Measurements from ENCODE around the gene SIRPB2. TPM values are rescaled to one million over a fixed set of nuclear protein-coding genes. Genes with fewer than 3 reads are reported as not detected.

Gene SIRPB2
- total RNA-seq, 6 experiments from 2014 or later, result not detected

DNA sequence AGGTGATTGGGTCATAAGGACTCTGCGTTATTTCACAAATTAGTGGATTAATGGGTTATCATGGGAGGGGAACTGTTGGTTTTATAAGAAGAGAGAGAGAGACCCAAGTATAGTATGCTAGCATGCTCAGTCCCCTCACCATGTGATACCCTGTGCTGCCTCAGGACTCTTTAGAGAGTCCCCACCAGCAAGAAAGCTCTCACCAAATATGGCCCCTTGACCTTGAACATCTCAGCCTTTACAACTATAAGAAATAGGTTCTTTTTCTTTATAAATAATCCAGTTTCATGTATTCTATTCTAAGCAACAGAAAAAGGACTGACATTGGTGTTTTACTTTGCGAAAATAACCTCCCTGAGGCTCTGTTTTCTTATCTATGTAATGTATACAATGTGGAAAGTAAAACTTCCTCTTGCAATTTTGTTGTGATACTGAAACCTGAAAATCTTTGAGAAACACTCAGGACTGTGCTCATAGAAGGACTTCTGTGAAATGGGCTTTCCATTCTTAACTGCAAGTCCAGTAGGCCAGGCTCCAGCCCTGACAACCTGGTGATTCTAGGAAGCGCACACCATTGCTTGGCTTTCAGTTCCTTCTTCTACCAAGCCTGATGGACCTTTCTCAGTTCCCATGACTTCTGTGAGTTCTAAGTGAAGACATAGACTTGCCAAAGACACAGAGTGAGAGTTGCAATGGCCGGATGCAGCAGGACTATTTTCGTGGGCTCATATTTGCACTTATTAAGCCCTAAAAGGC lies 44.4 kb upstream of the SIRPB2 start:
- no peak for TF ChIP-seq CTCF (IDR thresholded peaks at IDR 0.05)
- Mint-ChIP-seq H3K36me3 (ENCODE audit: low read depth) (no peaks in the 10 kb centered on the region), H3K27me3 (ENCODE audit: insufficient read depth) (peaks cover 18% of the 10 kb centered on the region), H3K4me3 (no peak overlapping the region), H3K9me3 (no peaks in the 10 kb centered on the region), H3K4me1 (ENCODE audit: low read depth) (no peaks in the 10 kb centered on the region), H3K27ac (no peak overlapping the region)
- DNase-seq, result no peak

GRCh38 chr20:1534526-1534925 lies 43.3 kb upstream of the SIRPB2 start:
- Mint-ChIP-seq H3K36me3 (ENCODE audit: low read depth) (no peaks in the 10 kb centered on the region), H3K4me3 (no peak overlapping the region), H3K9me3 (no peaks in the 10 kb centered on the region), H3K4me1 (ENCODE audit: low read depth) (no peaks in the 10 kb centered on the region), H3K27me3 (ENCODE audit: insufficient read depth) (peaks cover 22% of the 10 kb centered on the region), H3K27ac (no peak overlapping the region)
- no peak for TF ChIP-seq CTCF (IDR thresholded peaks at IDR 0.05)
- DNase-seq, result no peak

- peaks cover 6% of the 10 kb centered on the region for H3K4me1 Mint-ChIP-seq (ENCODE audit: low read depth)
- H3K27ac Mint-ChIP-seq, result no peak overlapping the region
- H3K27me3 Mint-ChIP-seq (ENCODE audit: insufficient read depth), result peaks cover 22% of the 10 kb centered on the region
- H3K36me3 Mint-ChIP-seq (ENCODE audit: low read depth), result no peaks in the 10 kb centered on the region
- no peak for TF ChIP-seq CTCF (IDR thresholded peaks at IDR 0.05)
- no peak overlapping the region for H3K4me3 Mint-ChIP-seq
- no peaks in the 10 kb centered on the region for H3K9me3 Mint-ChIP-seq
- no peak for DNase-seq
These were observed 41.8 kb upstream of the SIRPB2 start for GRCh38 chr20:1533059-1533458.

DNA sequence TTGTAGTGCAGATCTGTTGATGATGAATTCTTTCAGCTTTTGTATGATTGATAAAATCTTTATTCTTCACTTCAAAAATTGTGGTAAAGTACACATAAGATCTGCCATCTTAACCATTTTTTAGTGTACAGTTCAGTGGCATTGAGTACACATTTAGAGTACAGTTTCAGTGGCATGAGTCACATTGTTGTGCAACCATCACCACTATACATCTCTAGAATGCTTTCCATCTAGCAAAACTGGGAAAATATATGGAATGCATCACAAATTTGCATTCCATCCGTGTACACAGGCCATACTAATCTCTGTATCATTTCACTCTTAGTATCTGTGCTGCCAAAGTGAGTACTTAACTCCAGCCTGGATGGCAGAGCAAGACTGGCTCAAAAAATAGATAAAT lies 37.6 kb upstream of the SIRPB2 start:
- Mint-ChIP-seq H3K36me3 (ENCODE audit: low read depth) (no peaks in the 10 kb centered on the region), H3K4me3 (no peak overlapping the region), H3K9me3 (no peaks in the 10 kb centered on the region), H3K4me1 (ENCODE audit: low read depth) (peaks cover 11% of the 10 kb centered on the region), H3K27me3 (ENCODE audit: insufficient read depth) (peaks cover 9% of the 10 kb centered on the region), H3K27ac (no peak overlapping the region)
- DNase-seq, result peak; percentile 16
- no peak for TF ChIP-seq CTCF (IDR thresholded peaks at IDR 0.05)

GRCh38 chr20:1527923-1528322 lies 36.7 kb upstream of the SIRPB2 start:
- Mint-ChIP-seq H3K36me3 (ENCODE audit: low read depth) (no peaks in the 10 kb centered on the region), H3K4me1 (ENCODE audit: low read depth) (peaks cover 11% of the 10 kb centered on the region), H3K9me3 (no peaks in the 10 kb centered on the region), H3K4me3 (no peak overlapping the region), H3K27ac (no peak overlapping the region), H3K27me3 (ENCODE audit: insufficient read depth) (peaks cover 8% of the 10 kb centered on the region)
- no peak for DNase-seq
- TF ChIP-seq CTCF (IDR thresholded peaks at IDR 0.05), result no peak

Data from HFFc6 (cell line).